ENCODE measurements around the gene DEFB125.
"Not testable (repeated sequence)": the region's sequence is repeated elsewhere in the genome, so short reads cannot be mapped to it uniquely, and the experiment has no call there.

DEFB125 gene, protein sequence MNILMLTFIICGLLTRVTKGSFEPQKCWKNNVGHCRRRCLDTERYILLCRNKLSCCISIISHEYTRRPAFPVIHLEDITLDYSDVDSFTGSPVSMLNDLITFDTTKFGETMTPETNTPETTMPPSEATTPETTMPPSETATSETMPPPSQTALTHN

DNA sequence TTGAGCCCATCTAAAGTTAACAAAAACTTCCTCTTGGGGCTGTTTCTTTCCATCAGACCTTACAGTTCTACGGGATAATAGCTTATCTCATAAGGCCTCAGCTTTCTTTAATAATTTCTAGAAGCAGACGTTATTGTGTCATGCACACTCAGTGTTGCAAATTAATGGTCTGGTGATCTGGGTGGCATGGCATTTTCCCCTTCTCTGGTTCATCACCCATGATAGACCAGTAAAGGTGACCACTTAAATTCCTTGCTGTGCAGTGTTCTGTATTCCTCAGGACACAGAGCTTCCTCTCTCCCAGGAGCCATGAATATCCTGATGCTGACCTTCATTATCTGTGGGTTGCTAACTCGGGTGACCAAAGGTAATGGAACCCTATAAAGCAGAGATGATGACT lies at the start of gene DEFB125:
DEFB125 (plus strand) TSS at position 272 of the 400 bp plus-strand sequence; CDS start at position 310, 38 bp downstream.
- DNase-seq (ENCODE audit: low spot score): no peak

DNA sequence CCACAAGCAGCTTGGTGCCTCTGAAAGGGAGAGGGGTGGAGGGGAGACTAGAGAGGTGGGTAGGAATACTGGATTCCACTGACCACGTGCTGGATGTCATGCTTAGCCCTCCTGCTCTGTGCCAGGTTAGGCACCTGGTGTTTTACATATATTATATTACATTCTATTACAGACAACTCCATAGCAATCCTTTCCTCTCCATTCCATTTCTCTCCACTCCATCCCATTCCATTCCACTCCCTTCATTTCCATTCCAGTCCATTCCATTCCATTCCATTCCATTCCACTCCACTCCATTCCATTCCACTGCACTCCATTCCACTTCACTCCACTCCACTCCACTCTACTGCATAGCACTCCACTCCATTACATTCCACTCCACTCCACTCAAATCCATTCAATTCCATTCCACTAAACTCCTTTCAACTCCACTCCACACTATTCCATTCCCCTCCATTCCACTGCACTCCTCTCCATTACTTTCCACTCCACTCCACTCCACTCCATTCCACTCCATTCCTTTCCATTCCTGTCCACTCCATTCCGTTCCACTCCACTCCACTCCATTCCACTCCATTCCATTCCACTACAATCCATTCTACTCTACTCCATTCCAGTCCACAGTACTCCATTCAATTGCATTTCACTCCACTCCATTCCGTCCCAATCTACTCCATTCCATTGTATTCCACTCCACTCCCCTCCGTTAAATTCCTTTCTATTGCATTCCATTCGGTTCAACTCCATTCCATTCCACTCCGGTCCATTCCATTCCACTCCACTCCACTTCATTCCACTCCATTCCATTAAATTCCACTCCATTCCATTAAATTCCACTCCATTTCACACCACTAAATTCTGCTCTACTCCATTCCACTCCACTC lies 27.2 kb upstream of the DEFB125 start:
- DNase-seq (ENCODE audit: low spot score): no peak

- DNase-seq (ENCODE audit: low spot score): no peak
Observed at GRCh38 chr20:61230-61629, 26.2 kb upstream of the DEFB125 start.

GRCh38 chr20:61757-62156 lies 25.7 kb upstream of the DEFB125 start:
- no peak for DNase-seq (ENCODE audit: low spot score)

DNA sequence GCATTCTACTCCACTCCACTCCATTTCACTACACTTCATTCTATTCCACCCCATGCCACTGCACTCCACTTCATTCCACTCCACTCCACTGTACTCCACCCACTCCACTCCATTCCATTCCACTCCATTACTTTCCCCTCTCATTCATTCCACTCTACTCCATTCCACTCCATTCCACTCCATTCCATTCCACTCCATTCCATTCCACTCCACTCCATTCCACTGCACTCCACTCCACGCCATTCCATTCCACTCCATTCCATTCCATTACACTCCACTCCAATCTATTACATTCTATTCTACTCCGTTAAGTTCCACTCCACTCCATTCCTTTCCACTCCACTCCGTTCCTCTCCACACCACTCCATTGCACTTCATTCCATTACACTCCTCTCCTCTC lies 25.0 kb upstream of the DEFB125 start:
- DNase-seq (ENCODE audit: low spot score): no peak

- DNase-seq (ENCODE audit: low spot score): no peak
Observed at GRCh38 chr20:64026-64603, 23.4 kb upstream of the DEFB125 start.

GRCh38 chr20:64766-65322 lies 22.6 kb upstream of the DEFB125 start:
- DNase-seq (ENCODE audit: low spot score): no peak

- DNase-seq (ENCODE audit: low spot score): no peak
Observed at GRCh38 chr20:77231-77630, 10.2 kb upstream of the DEFB125 start.

- DNase-seq (ENCODE audit: low spot score): no peak
Observed at GRCh38 chr20:78338-78737, 9.1 kb upstream of the DEFB125 start.

DNA sequence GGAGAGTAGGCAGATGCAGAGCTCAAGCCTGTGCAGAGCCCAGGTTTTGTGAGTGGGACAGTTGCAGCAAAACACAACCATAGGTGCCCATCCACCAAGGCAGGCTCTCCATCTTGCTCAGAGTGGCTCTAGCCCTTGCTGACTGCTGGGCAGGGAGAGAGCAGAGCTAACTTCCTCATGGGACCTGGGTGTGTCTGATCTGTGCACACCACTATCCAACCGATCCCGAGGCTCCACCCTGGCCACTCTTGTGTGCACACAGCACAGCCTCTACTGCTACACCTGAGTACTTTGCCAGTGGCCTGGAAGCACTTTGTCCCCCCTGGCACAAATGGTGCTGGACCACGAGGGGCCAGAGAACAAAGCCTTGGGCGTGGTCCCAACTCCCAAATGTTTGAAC lies 7.9 kb upstream of the DEFB125 start:
- no peak for DNase-seq (ENCODE audit: low spot score)

- DNase-seq (ENCODE audit: low spot score): no peak
Observed at GRCh38 chr20:90651-91050, 3.2 kb downstream of the DEFB125 start.

DNA sequence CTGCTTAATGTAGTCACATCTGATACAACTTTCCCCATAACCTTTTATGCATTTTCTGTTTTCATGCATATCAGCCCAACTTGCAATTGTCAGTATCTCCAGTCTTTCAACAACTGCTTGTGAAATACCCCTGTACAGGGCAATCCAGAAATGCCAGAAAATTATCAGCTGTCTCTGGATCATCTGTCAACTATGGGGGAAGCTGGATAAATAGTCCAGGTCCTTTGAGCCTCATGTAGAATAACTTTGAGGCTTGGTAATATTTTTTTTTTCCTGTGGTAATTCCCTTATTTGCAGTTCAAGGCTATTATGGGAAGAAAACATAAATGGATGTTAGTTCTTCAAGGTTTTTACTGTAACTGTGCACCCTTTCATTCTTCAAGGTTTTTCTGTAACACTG lies 6.2 kb downstream of the DEFB125 start:
- DNase-seq (ENCODE audit: low spot score): no peak

GRCh38 chr20:95215-95614 lies 7.7 kb downstream of the DEFB125 start:
- DNase-seq (ENCODE audit: low spot score): no peak

DNA sequence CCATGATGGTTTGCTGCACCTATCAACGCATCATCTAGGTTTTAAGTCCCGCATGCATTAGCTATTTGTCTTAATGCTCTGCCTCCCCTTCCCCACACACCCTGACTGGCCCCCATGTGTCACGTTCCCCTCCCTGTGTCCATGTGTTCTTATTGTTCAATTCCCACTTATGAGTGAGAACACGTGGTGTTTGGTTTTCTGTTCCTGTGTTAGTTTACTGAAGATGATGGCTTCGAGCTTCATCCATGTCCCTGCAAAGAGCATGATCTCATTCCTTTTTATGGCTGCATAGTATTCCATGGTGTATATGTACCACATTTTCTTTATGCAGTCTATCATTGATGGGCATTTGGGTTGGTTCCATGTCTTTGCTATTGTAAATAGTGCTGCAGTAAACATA lies 10.2 kb downstream of the DEFB125 start:
- DNase-seq (ENCODE audit: low spot score): not testable (repeated sequence)

- no peak for DNase-seq (ENCODE audit: low spot score)
Observed at GRCh38 chr20:101975-102374, 14.5 kb downstream of the DEFB125 start.

DNA sequence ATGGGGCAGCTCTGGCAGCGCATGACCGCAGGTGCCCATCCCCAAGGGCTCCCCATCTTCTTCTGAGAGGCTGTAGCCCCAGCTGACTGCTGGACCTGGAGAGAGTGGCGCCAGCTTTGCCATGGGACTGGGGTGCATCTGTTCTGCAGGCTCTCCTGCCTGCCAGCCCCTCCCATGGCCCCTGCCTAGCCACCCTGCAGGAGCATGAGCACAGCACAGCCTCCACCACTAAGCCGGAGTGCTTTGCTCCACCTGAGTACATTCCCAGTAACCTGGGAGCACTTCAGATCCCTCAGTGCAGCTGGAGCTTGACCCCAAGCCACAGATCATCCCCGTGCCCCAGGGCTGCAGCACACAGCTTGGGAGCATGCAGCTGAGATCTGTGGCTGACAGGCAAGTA lies 16.0 kb downstream of the DEFB125 start:
- no peak for DNase-seq (ENCODE audit: low spot score)

GRCh38 chr20:112396-112795 lies 24.9 kb downstream of the DEFB125 start:
- no peak for DNase-seq (ENCODE audit: low spot score)

DNA sequence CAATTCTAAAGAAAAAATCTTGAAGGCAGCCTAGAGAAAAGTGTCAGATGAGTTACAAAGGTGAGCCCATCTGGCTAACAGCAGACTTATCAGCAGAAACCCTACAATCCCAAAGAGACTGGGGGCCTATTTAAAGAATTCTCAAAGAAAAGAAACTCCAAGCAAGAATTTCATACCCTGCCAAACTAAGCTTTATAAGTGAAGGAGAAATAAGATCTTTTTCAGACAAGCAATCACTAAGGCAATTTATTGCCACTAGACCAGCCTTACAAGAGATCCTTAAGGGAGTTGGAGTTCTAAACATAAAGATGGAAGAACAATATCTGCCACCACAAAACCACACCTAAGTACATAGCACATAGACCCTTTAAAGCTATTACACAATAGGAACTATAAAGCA lies 30.0 kb downstream of the DEFB125 start:
- DNase-seq (ENCODE audit: low spot score): no peak

- DNase-seq (ENCODE audit: low spot score): not testable (repeated sequence)
Observed at GRCh38 chr20:129786-130323, 42.4 kb downstream of the DEFB125 start.

- DNase-seq (ENCODE audit: low spot score): peak; percentile 75
Observed at GRCh38 chr20:137668-138490, 50.4 kb downstream of the DEFB125 start.

GRCh38 chr20:142290-142689 lies 54.8 kb downstream of the DEFB125 start, which contains the start of gene DEFB126:
DEFB126 (plus strand) TSS chr20:142590; CDS start chr20:142629, 39 bp downstream.
- no peak for DNase-seq (ENCODE audit: low spot score)

DNA sequence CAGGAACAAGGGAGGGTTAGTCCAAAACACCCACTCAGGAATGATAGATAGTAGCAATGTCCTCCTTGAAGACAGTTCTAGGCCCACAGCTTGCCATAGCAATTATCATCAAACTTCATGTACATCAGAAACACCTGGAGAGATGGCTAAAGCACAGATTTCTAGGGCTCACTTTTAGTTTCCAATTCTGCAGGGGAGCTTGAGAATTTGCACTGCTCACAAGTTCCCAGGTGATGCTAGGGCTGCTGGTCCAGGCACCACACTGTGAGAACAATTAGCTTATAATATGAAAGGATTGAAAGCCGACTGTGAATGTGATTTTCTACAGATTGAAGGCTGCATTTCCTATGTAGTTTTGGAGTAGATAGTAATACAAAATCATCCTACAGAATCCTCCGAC lies 58.4 kb downstream of the DEFB125 start:
- DNase-seq (ENCODE audit: low spot score): no peak

All from NAMALWA (cell line).